ENCODE measurements around the gene FAM229B. TPM values are rescaled to one million over a fixed set of nuclear protein-coding genes. Genes with fewer than 3 reads are reported as not detected.
"Not testable (repeated sequence)": the region's sequence is repeated elsewhere in the genome, so short reads cannot be mapped to it uniquely, and the experiment has no call there.

FAM229B gene
- total RNA-seq, 1 experiment from 2014 or later: 1.9 TPM

GRCh38 chr6:112049996-112050395 lies 37.4 kb upstream of the FAM229B start:
- POLR2A ChIA-PET: no interaction called here
- no peak overlapping the region for H3K4me3 Mint-ChIP-seq (ENCODE audit: unreplicated experiment)
- intact Hi-C loops (cut with micrococcal nuclease; ENCODE audit: unreplicated experiment): no loop called here

GRCh38 chr6:112050429-112050828 lies 37.0 kb upstream of the FAM229B start:
- DNase-seq: no peak
- CTCF ChIA-PET: no interaction called here
- no peaks in the 10 kb centered on the region for H3K36me3 ChIP-seq (ENCODE audit: control insufficient read depth, insufficient read depth, low read length)
- TF ChIP-seq, protein P1, sequence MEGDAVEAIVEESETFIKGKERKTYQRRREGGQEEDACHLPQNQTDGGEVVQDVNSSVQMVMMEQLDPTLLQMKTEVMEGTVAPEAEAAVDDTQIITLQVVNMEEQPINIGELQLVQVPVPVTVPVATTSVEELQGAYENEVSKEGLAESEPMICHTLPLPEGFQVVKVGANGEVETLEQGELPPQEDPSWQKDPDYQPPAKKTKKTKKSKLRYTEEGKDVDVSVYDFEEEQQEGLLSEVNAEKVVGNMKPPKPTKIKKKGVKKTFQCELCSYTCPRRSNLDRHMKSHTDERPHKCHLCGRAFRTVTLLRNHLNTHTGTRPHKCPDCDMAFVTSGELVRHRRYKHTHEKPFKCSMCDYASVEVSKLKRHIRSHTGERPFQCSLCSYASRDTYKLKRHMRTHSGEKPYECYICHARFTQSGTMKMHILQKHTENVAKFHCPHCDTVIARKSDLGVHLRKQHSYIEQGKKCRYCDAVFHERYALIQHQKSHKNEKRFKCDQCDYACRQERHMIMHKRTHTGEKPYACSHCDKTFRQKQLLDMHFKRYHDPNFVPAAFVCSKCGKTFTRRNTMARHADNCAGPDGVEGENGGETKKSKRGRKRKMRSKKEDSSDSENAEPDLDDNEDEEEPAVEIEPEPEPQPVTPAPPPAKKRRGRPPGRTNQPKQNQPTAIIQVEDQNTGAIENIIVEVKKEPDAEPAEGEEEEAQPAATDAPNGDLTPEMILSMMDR (IDR thresholded peaks at IDR 0.05; ENCODE audit: insufficient read depth in 1 of 2, low read depth in 1 of 2, low read length in 1 of 2, severe bottlenecking in 1 of 2, unreplicated experiment in 1 of 2): no peak
- POLR2A ChIA-PET: no interaction called here
- BruUV-seq (replicated peaks): no TSS peak
- H3K27me3 ChIP-seq (replicated peaks; ENCODE audit: control insufficient read depth, insufficient read depth, low read length): no peaks in the 10 kb centered on the region
- no peaks in the 10 kb centered on the region for H3K9me3 Mint-ChIP-seq (ENCODE audit: unreplicated experiment)
- H3K4me1 Mint-ChIP-seq (ENCODE audit: low read depth, unreplicated experiment): no peaks in the 10 kb centered on the region
- H3K36me3 Mint-ChIP-seq (ENCODE audit: insufficient read depth, unreplicated experiment): no peaks in the 10 kb centered on the region
- H3K27me3 Mint-ChIP-seq (ENCODE audit: insufficient read depth, unreplicated experiment): peaks cover 11% of the 10 kb centered on the region
- H3K4me3 Mint-ChIP-seq (ENCODE audit: unreplicated experiment): no peak overlapping the region
- H3K9me3 ChIP-seq: no peaks in the 10 kb centered on the region
- H3K27ac Mint-ChIP-seq (ENCODE audit: unreplicated experiment): no peak overlapping the region
- H3K4me3 ChIP-seq (ENCODE audit: low read depth, low read length): no peak overlapping the region
- intact Hi-C loops (cut with micrococcal nuclease; ENCODE audit: unreplicated experiment): no loop called here
- H3K4me1 ChIP-seq: no peaks in the 10 kb centered on the region

More at GRCh38 chr6:112049996-112050395, 37.4 kb upstream of the FAM229B start:
- CTCF ChIA-PET: no interaction called here
- TF ChIP-seq, protein P1 (IDR thresholded peaks at IDR 0.05; ENCODE audit: insufficient read depth in 1 of 2, low read depth in 1 of 2, low read length in 1 of 2, severe bottlenecking in 1 of 2, unreplicated experiment in 1 of 2): no peak
- no peaks in the 10 kb centered on the region for H3K27me3 ChIP-seq (replicated peaks; ENCODE audit: control insufficient read depth, insufficient read depth, low read length)
- no peak for DNase-seq
- no peaks in the 10 kb centered on the region for H3K9me3 Mint-ChIP-seq (ENCODE audit: unreplicated experiment)
- H3K4me3 ChIP-seq (ENCODE audit: low read depth, low read length): no peak overlapping the region
- no TSS peak for BruUV-seq (replicated peaks)
- H3K9me3 ChIP-seq: no peaks in the 10 kb centered on the region
- H3K36me3 Mint-ChIP-seq (ENCODE audit: insufficient read depth, unreplicated experiment): no peaks in the 10 kb centered on the region
- no peak overlapping the region for H3K27ac Mint-ChIP-seq (ENCODE audit: unreplicated experiment)
- no peaks in the 10 kb centered on the region for H3K36me3 ChIP-seq (ENCODE audit: control insufficient read depth, insufficient read depth, low read length)
- no peaks in the 10 kb centered on the region for H3K4me1 ChIP-seq
- H3K27me3 Mint-ChIP-seq (ENCODE audit: insufficient read depth, unreplicated experiment): peaks cover 9% of the 10 kb centered on the region
- H3K4me1 Mint-ChIP-seq (ENCODE audit: low read depth, unreplicated experiment): no peaks in the 10 kb centered on the region

DNA sequence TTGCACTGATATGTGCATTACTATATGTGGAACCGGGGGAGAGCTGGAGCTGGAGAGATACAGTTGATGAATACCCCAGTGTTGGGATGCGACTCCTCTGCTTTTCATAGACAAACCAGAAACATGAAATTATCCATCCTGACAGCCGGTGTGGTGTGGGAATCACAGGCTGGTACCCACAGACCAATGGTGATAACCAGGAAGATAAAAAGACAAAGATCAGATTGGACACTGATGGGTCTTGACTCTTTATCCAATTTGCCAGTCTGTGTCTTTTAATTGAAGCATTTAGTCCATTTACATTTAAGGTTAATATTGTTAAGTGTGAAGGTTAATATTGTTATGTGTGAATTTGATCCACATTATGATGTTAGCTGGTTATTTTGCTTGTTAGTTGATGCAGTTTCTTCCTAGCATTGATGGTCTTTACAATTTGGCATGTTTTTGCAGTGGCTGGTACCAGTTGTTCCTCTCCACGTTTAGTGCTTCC lies 36.1 kb upstream of the FAM229B start:
- H3K4me3 Mint-ChIP-seq (ENCODE audit: unreplicated experiment); H3K4me1 ChIP-seq; BruUV-seq (replicated peaks); DNase-seq; CTCF ChIA-PET; H3K4me1 Mint-ChIP-seq (ENCODE audit: low read depth, unreplicated experiment); H3K36me3 Mint-ChIP-seq (ENCODE audit: insufficient read depth, unreplicated experiment); POLR2A ChIA-PET; H3K9me3 Mint-ChIP-seq (ENCODE audit: unreplicated experiment); H3K36me3 ChIP-seq (ENCODE audit: control insufficient read depth, insufficient read depth, low read length); H3K4me3 ChIP-seq (ENCODE audit: low read depth, low read length); H3K9me3 ChIP-seq; intact Hi-C loops (cut with micrococcal nuclease; ENCODE audit: unreplicated experiment); H3K27ac Mint-ChIP-seq (ENCODE audit: unreplicated experiment); H3K27me3 ChIP-seq (replicated peaks; ENCODE audit: control insufficient read depth, insufficient read depth, low read length): not testable (repeated sequence)
- peaks cover 11% of the 10 kb centered on the region for H3K27me3 Mint-ChIP-seq (ENCODE audit: insufficient read depth, unreplicated experiment)

DNA sequence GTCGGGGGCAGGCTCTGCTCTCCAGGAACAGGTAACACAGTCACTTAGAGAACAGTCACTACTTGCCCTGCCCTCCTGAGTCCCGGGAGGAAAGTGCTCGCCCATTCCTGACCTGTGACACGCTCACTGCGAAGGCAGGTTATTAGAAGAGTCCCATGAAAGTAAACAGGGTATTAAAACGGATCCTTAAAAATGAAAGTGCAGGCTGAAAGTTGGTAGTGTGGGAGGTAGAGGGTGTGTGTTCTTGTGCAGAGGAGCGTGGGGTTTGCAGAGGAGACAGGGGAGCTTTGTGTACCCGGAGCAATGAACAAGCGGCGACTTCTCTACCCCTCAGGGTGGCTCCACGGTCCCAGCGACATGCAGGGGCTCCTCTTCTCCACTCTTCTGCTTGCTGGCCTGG lies 33.4 kb upstream of the FAM229B start, which contains the start of gene CCN6:
CCN6 (plus strand) TSS at position 104 of the 400 bp plus-strand sequence; CDS start at position 358, 254 bp downstream.
- H3K27me3 ChIP-seq (replicated peaks; ENCODE audit: control insufficient read depth, insufficient read depth, low read length): no peaks in the 10 kb centered on the region
- H3K4me3 ChIP-seq (ENCODE audit: low read depth, low read length): no peak within 1 kb of the TSS
- no peaks in the 10 kb centered on the region for H3K36me3 ChIP-seq (ENCODE audit: control insufficient read depth, insufficient read depth, low read length)
- Mint-ChIP-seq H3K4me3 (ENCODE audit: unreplicated experiment) (no peak within 1 kb of the TSS), H3K9me3 (ENCODE audit: unreplicated experiment) (no peaks in the 10 kb centered on the region), H3K36me3 (ENCODE audit: insufficient read depth, unreplicated experiment) (no peaks in the 10 kb centered on the region), H3K27ac (ENCODE audit: unreplicated experiment) (no peak within 1 kb of the TSS), H3K27me3 (ENCODE audit: insufficient read depth, unreplicated experiment) (peaks cover 11% of the 10 kb centered on the region), H3K4me1 (ENCODE audit: low read depth, unreplicated experiment) (no peaks in the 10 kb centered on the region)
- intact Hi-C loops (cut with micrococcal nuclease; ENCODE audit: unreplicated experiment): no loop called here
- TF ChIP-seq, protein P1 (IDR thresholded peaks at IDR 0.05; ENCODE audit: insufficient read depth in 1 of 2, low read depth in 1 of 2, low read length in 1 of 2, severe bottlenecking in 1 of 2, unreplicated experiment in 1 of 2): no peak
- DNase-seq: no peak
- POLR2A ChIA-PET: no interaction called here
- no TSS peak for BruUV-seq (replicated peaks)
- CTCF ChIA-PET: no interaction called here
- H3K4me1 ChIP-seq: no peaks in the 10 kb centered on the region
- no peaks in the 10 kb centered on the region for H3K9me3 ChIP-seq
